MCF 10A (cell line): ENCODE measurements around the gene KCNJ14. TPM values are rescaled to one million over a fixed set of nuclear protein-coding genes. Genes with fewer than 3 reads are reported as not detected.

Experiments used
- BruUV-seq: library from RNA; stranded (reverse); fragments of 400-500 nt; replicated peaks from 2 replicates; lab custom pipeline; 2021; lab: Mats Ljungman, UMichigan
- CTCF ChIA-PET: fragments of 300-600 bp; sonication (Branson Sonifier 250); formaldehyde crosslinking; extraction: SDS; loops from one replicate; lab custom pipeline; 2021; ENCODE audit warnings: antibody characterized with exemption, inconsistent platforms; lab: Yijun Ruan, JAX
- POLR2A ChIA-PET: fragments of 300-600, 350-650 bp; sonication (Branson Sonifier 250); formaldehyde crosslinking; extraction: SDS; loops from one replicate; lab custom pipeline; 2020; ENCODE audit warnings: antibody characterized with exemption, inconsistent platforms; lab: Yijun Ruan, JAX
- DNase-seq: peaks from one replicate; pipeline ENCODE4 v3.0.0-alpha.2; 2018; ENCODE audit not compliant: unreplicated experiment
- H3K27ac Mint-ChIP-seq: one replicate; pipeline ENCODE4 v1.8.0; 2022; ENCODE audit warnings: mild to moderate bottlenecking, low read depth, mixed read lengths; ENCODE audit not compliant: unreplicated experiment
- H3K27me3 Mint-ChIP-seq: one replicate; pipeline ENCODE4 v1.8.0; 2022; ENCODE audit warnings: mixed read lengths; ENCODE audit not compliant: insufficient read depth, unreplicated experiment
- H3K36me3 Mint-ChIP-seq: one replicate; pipeline ENCODE4 v1.8.0; 2022; ENCODE audit warnings: mild to moderate bottlenecking, moderate library complexity, mixed read lengths; ENCODE audit not compliant: insufficient read depth, unreplicated experiment
- H3K4me1 Mint-ChIP-seq: one replicate; pipeline ENCODE4 v1.8.0; 2022; ENCODE audit warnings: mixed read lengths; ENCODE audit not compliant: insufficient read depth, unreplicated experiment
- H3K4me3 Mint-ChIP-seq: one replicate; pipeline ENCODE4 v1.8.0; 2022; ENCODE audit warnings: mild to moderate bottlenecking, moderate library complexity, mixed read lengths; ENCODE audit not compliant: unreplicated experiment
- H3K9me3 Mint-ChIP-seq: one replicate; pipeline ENCODE4 v1.8.0; 2022; ENCODE audit warnings: mixed read lengths; ENCODE audit not compliant: unreplicated experiment
- CTCF ChIP-seq: fragments of 200-600 bp; IDR thresholded peaks from one replicate; pipeline ENCODE4 v1.8.0; 2022; ENCODE audit warnings: antibody characterized with exemption, mild to moderate bottlenecking; ENCODE audit not compliant: unreplicated experiment
- intact Hi-C: fragments of 100-400 bp; cut with micrococcal nuclease; formaldehyde crosslinking; loops from 2 replicates; pipeline ENCODE4 v1.14.1; 2022
- total RNA-seq: library from RNA; stranded (reverse); gene quantifications from 2 replicates; pipeline ENCODE4 v1.2.3, GENCODE V29; 2022

KCNJ14 gene
- total RNA-seq, 1 experiment from 2014 or later, result 1.6 TPM

- H3K9me3 Mint-ChIP-seq, result no peaks in the 10 kb centered on the region
- intact Hi-C loops, result no loop called here
- H3K27ac Mint-ChIP-seq, result no peak overlapping the region
- DNase-seq, result peak; percentile 78
- no peak for TF ChIP-seq CTCF
- no peaks in the 10 kb centered on the region for H3K4me1 Mint-ChIP-seq
- no peaks in the 10 kb centered on the region for H3K27me3 Mint-ChIP-seq
- ChIA-PET CTCF (interaction anchor here (0.6 to 2.4 kb wide), 2 partner anchors 71 to 169 kb away, joined by 3 to 11 read pairs; no protein-coding TSS in a partner anchor), POLR2A (interaction anchor here (0.6 to 1.1 kb wide), 4 partner anchors 11 to 645 kb away, joined by 3 to 6 read pairs (median 3); no protein-coding TSS in a partner anchor)
- no peak overlapping the region for H3K4me3 Mint-ChIP-seq
- no TSS peak for BruUV-seq
- H3K36me3 Mint-ChIP-seq, result peaks cover 7% of the 10 kb centered on the region
Measured at GRCh38 chr19:48513289-48514122, 58.1 kb downstream of the KCNJ14 start.

DNA sequence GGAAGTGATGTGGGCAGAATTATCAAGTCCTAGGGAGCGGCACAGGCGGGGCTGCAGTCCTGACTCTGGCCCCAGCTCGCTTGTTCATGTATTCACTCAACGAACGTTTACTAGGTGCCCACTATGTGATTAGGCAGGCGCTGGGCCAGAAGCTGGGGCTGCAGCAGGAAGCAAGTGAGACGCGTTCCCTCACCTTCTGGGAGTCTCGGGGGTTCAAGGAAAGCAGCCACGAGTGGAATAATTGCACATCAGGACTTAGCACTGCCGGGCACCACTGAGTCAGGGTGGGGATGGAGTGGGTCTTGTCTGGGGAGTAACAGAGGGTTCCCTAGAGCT is 58.7 kb downstream of the KCNJ14 start:
- no TSS peak for BruUV-seq
- Mint-ChIP-seq H3K4me1 (no peaks in the 10 kb centered on the region), H3K27me3 (no peaks in the 10 kb centered on the region)

GRCh38 chr19:48516536-48516935 is 61.2 kb downstream of the KCNJ14 start:
- CTCF ChIA-PET, result interaction anchor here (0.8 to 1.3 kb wide), 3 partner anchors 10 to 481 kb away, joined by 3 to 5 read pairs (median 4); no protein-coding TSS in a partner anchor

More for the DNA sequence above, 58.7 kb downstream of the KCNJ14 start:
- CTCF ChIA-PET, result interaction anchor here (2.4 kb wide), 1 partner anchor 70 kb away, joined by 11 read pairs; no protein-coding TSS in a partner anchor
- TF ChIP-seq CTCF, result no peak
- H3K27ac Mint-ChIP-seq, result no peak overlapping the region
- H3K36me3 Mint-ChIP-seq, result peaks cover 7% of the 10 kb centered on the region
- no peaks in the 10 kb centered on the region for H3K9me3 Mint-ChIP-seq
- intact Hi-C loops, result no loop called here
- no peak for DNase-seq
- POLR2A ChIA-PET, result interaction anchor here (0.6 to 1.1 kb wide), 3 partner anchors 10 to 644 kb away, joined by 3 to 6 read pairs (median 3); no protein-coding TSS in a partner anchor
- no peak overlapping the region for H3K4me3 Mint-ChIP-seq

More at GRCh38 chr19:48516536-48516935, 61.2 kb downstream of the KCNJ14 start:
- Mint-ChIP-seq H3K9me3 (no peaks in the 10 kb centered on the region), H3K27me3 (no peaks in the 10 kb centered on the region), H3K4me1 (no peaks in the 10 kb centered on the region), H3K27ac (no peak overlapping the region), H3K4me3 (no peak overlapping the region), H3K36me3 (peaks cover 11% of the 10 kb centered on the region)
- BruUV-seq, result no TSS peak
- intact Hi-C loops, result no loop called here
- DNase-seq, result no peak
- no peak for TF ChIP-seq CTCF
- POLR2A ChIA-PET, result interaction anchor here (1.0 kb wide), 1 partner anchor 40 kb away, joined by 3 read pairs; no protein-coding TSS in a partner anchor

Other genes with a start within 250 kb of the KCNJ14 start
- 16.0 and 24.0 TPM in 2 replicates for gene CARD8, start 199.7 kb upstream of the KCNJ14 start, total RNA-seq
- gene ZNF114, start 185.5 kb upstream of the KCNJ14 start, total RNA-seq, result not detected in 2 replicates
- 190 and 198 TPM in 2 replicates for gene EMP3, start 130.0 kb upstream of the KCNJ14 start, total RNA-seq
- 6.0 and 7.6 TPM in 2 replicates for gene TMEM143, start 91.6 kb upstream of the KCNJ14 start, total RNA-seq
- not detected in 2 replicates for gene SYNGR4, start 91.2 kb upstream of the KCNJ14 start, total RNA-seq
- gene KDELR1, start 64.0 kb upstream of the KCNJ14 start, total RNA-seq, result 113 and 134 TPM in 2 replicates
- 0.35 and 0.39 TPM in 2 replicates for gene GRIN2D, start 61.9 kb upstream of the KCNJ14 start, total RNA-seq
- 45.1 and 55.8 TPM in 2 replicates for gene GRWD1, start 9.6 kb upstream of the KCNJ14 start, total RNA-seq
- gene CYTH2, start 13.8 kb downstream of the KCNJ14 start, total RNA-seq, result 70.3 and 72.2 TPM in 2 replicates
- 0.37 and 0.47 TPM in 2 replicates for gene LMTK3, start 56.3 kb downstream of the KCNJ14 start, total RNA-seq
- gene SULT2B1, start 96.6 kb downstream of the KCNJ14 start, total RNA-seq, result not detected in 2 replicates
- not detected in 2 replicates for gene SPACA4, start 151.2 kb downstream of the KCNJ14 start, total RNA-seq
- 0.89 and 2.8 TPM in 2 replicates for gene FAM83E, start 159.5 kb downstream of the KCNJ14 start, total RNA-seq
- 1,536 and 1,736 TPM in 2 replicates for gene RPL18, start 163.6 kb downstream of the KCNJ14 start, total RNA-seq
- 16.3 and 18.2 TPM in 2 replicates for gene SPHK2, start 163.9 kb downstream of the KCNJ14 start, total RNA-seq
- 0.25 and 0.56 TPM in 2 replicates for gene DBP, start 181.8 kb downstream of the KCNJ14 start, total RNA-seq
- gene CA11, start 190.6 kb downstream of the KCNJ14 start, total RNA-seq, result 2.6 and 2.9 TPM in 2 replicates
- 0.17 TPM in 1 of 2 replicates, not detected in the other for gene NTN5, start 217.4 kb downstream of the KCNJ14 start, total RNA-seq
- gene FUT2, start 240.4 kb downstream of the KCNJ14 start, total RNA-seq, result not detected in 2 replicates